Omental fat pad (tissue), 4 donors: ENCODE data around the gene FAM216A. TPM values are rescaled to one million over a fixed set of nuclear protein-coding genes. Genes with fewer than 3 reads are reported as not detected.

ENCODE experiments used
- ATAC-seq: fragments of 150-250 bp; one replicate; pipeline ENCODE4 v1.9.1; 2016; ENCODE audit warnings: mild to moderate bottlenecking, moderate library complexity; ENCODE audit not compliant: low FRiP score
- DNase-seq: peaks from one replicate; pipeline ENCODE4 v3.0.0-alpha.2; 2019; ENCODE audit warnings: low spot score
- small RNA-seq: library from RNA; depleted of rRNA; stranded (forward); fragments of <200 nt; gene quantifications from one replicate; pipeline ENCODE3, GENCODE V24; 2016
- total RNA-seq, 4 donors: library from RNA; depleted of rRNA; stranded (reverse); fragments of >200 nt; gene quantifications; one replicate each; pipeline ENCODE4 v1.1.0, GENCODE V29; 2016
- TF ChIP-seq, protein P1 (sequence below), 3 donors: fragments of 450-650 bp; IDR thresholded peaks; one replicate each; pipeline ENCODE4 v1.5.1; 2016 to 2017; ENCODE audit warnings: antibody characterized with exemption in 3 of 3, mild to moderate bottlenecking in 3 of 3, moderate library complexity in 2 of 3

FAM216A gene
- total RNA-seq, 4 donors from 2014 or later = 5.0 to 8.0 (median 6.3) TPM

DNA sequence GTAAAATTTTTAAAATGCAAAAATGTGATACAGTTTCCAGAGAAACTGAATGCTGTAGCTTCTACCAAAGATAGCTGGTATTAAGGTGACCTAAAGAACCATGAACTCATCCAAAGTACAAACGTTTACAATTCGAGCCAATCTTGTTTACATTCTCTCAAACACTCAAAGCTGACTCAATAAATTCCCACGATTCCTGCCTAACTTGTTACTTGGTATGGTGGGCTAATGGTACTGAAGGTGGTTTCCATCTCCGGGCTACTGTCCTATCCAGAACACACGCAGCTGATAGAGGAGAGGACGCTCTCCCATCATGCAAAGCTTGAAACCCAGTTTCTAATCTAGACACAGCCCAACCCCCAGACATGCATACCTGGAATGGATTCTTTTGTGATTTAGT lies 65.0 kb downstream of the FAM216A start:
- DNase-seq (no peak), ATAC-seq (no peak)
- TF ChIP-seq, protein P1, sequence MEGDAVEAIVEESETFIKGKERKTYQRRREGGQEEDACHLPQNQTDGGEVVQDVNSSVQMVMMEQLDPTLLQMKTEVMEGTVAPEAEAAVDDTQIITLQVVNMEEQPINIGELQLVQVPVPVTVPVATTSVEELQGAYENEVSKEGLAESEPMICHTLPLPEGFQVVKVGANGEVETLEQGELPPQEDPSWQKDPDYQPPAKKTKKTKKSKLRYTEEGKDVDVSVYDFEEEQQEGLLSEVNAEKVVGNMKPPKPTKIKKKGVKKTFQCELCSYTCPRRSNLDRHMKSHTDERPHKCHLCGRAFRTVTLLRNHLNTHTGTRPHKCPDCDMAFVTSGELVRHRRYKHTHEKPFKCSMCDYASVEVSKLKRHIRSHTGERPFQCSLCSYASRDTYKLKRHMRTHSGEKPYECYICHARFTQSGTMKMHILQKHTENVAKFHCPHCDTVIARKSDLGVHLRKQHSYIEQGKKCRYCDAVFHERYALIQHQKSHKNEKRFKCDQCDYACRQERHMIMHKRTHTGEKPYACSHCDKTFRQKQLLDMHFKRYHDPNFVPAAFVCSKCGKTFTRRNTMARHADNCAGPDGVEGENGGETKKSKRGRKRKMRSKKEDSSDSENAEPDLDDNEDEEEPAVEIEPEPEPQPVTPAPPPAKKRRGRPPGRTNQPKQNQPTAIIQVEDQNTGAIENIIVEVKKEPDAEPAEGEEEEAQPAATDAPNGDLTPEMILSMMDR (IDR thresholded peaks at IDR 0.05) = no peak

DNA sequence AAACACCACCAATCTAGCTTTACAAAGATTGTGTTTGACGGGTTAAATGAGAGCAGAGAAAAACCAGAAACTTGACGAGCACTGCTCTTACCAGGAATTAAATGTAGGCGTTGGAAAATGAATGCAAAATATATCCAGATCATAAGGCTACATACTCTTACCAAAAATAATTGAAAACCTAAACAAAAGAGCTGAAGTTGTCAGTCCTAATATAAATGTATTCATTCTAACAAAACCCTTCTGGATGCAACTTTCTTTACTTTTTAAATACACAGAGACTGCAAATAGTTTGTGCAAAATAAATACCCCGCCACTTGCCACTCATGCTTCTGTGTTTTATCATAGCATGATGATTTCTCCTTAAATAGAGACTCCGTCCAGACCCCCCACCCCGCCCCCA lies 66.2 kb downstream of the FAM216A start:
- ATAC-seq = no peak
- TF ChIP-seq, protein P1 (IDR thresholded peaks at IDR 0.05) = no peak
- no peak for DNase-seq

DNA sequence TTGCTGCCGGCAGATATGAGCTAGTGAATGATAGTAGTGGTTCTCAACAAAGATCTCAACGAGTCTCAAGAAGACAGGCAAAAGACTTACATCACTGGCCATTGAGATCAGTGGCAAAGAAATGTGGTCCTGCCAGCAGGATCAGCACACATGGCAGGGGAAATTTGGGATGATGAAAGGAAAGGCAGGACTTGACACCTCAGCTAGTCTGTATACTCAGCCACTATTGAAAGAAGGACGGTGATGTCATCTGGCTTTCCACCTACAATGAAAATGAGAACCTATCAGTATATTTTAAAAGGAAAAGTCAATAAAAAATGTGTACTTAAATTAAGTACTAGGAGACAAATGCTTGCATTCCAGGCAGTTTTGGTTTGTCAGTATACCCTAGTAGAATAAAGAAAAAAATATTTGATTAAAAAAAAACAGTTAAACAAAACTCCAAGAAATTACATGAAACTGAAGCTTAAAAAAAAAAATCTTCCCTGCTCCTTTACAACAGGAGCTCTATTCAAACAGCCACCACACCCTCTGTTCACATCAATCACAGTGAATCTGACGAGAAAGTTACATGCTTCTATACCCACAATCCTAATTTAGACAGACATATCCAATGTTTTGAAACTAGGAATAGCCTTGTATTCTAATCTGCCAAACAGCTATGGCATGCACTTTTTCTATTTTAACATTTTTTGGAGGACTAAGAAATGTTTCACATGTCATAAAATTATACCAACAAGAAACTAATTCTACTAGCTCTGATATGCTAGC lies 68.4 kb downstream of the FAM216A start:
- TF ChIP-seq, protein P1 (IDR thresholded peaks at IDR 0.05) = no peak
- ATAC-seq = no peak
- no peak for DNase-seq

DNA sequence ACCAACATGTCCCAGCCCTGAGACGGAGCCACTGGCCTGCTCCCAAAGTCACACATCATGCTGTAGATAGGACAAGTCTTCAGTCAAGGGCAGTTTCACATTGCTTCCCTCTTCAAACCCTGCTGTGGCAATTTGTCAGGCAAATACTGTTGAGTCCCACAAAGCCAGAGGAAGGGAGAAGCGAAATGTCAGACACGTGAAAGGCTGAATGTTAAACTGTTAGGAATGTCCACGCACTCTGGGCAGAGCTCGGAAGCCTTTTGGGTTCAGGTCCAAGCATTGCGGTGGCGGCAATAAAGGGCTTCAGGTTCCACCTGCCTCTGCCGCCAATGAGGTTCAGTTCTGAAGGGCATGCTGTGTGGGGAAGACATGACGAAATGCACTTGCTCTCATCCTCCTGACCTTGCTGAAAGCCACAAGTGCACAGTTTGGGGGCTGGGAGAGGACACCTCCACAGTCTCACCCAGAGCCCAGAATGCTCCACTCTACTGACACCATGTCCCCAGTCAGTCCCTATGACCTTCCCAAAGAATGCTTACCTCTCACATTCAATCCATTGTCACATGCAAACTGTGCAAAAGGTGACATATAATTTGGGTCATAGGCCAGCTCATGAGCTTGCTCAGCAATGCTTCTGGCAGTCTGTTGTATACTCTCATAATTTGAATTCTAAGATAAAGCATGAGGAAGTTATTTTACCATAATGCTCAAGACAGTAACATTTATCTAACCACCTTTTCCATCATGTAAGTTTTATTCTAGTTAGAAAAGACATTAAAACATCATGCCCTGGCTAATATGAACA lies 69.2 kb downstream of the FAM216A start:
- TF ChIP-seq, protein P1 (IDR thresholded peaks at IDR 0.05) = no peak
- ATAC-seq (peak; percentile 32), DNase-seq (no peak)

DNA sequence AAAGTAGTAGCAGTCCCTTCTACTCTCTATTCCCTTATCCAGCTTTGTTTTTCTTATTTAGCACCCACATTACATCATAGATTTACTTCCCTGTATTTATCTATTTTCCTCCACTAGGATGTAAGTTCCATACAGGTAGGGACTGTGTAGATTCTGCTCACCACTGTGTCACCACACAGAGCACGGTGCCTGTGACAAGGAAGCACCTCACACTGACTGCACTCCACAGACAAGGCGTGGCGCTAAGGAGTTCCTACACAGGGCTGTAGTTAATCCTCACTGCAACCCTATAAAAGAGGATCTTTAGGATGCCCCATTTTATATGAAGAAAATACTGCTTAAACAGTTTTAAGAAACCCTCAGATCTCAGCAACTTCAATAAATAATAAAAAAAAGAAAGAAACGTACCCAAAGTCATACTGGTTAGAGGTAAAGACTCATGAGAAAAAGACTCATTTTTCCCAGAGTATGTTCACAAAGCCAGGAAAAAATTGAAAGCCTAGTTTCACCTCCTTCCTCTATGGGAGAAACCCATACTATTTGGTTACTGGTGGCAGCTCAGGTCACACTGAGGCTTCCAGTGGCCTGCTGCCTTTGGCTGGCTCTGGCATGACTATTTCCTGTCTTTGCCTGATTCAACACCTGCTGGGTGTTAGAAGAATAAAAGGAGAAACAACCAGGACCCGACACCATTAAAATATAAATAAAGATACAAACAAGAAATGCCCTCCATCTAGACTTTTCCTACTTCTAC lies 70.4 kb downstream of the FAM216A start:
- ATAC-seq (no peak), DNase-seq (no peak)
- TF ChIP-seq, protein P1 (IDR thresholded peaks at IDR 0.05) = no peak

Small RNAs within 50 kb of the gene (small RNA-seq; reads per million reads assigned to genes)
- gene RF00278 = not detected

Other genes starting within 250 kb of the FAM216A start
- 100 to 1,000 TPM; 116 to 238 (median 132) TPM for gene ATP2A2, start 187.6 kb upstream of the FAM216A start, total RNA-seq
- gene ANAPC7, start 65.1 kb upstream of the FAM216A start, total RNA-seq = 10 to 100 TPM; 34.6 to 54.8 (median 48.9) TPM
- 100 to 1,000 TPM; 389 to 434 (median 424) TPM for gene ARPC3, start 18.5 kb upstream of the FAM216A start, total RNA-seq
- gene GPN3, start 588 bp upstream of the FAM216A start, total RNA-seq = 10 to 100 TPM; 14.7 to 25.3 (median 21.2) TPM
- gene VPS29, start 33.3 kb downstream of the FAM216A start, total RNA-seq = 10 to 100 TPM; 83.5 to 98.8 (median 86.8) TPM
- under 1 TPM in 2 of 4 donors, not detected in 2; 0.31 to 0.60 TPM for gene RAD9B, start 33.5 kb downstream of the FAM216A start, total RNA-seq
- 10 to 100 TPM; 20.8 to 49.1 (median 23.4) TPM for gene PPTC7, start 114.5 kb downstream of the FAM216A start, total RNA-seq
- 10 to 100 TPM; 22.7 to 30.4 (median 25.6) TPM for gene TCTN1, start 145.3 kb downstream of the FAM216A start, total RNA-seq
- 10 to 100 TPM; 10.9 to 15.6 (median 12.2) TPM for gene HVCN1, start 220.3 kb downstream of the FAM216A start, total RNA-seq